AG04449 (cell line): ENCODE measurements around the gene BCKDK.
"Not testable (repeated sequence)": the region's sequence is repeated elsewhere in the genome, so short reads cannot be mapped to it uniquely, and the experiment has no call there.

Experiments
- CTCF ChIA-PET: fragments of 350-600 bp; formaldehyde crosslinking; extraction: SDS; loops from one replicate; lab custom pipeline; 2021; ENCODE audit warnings: antibody characterized with exemption; lab: Yijun Ruan, JAX
- POLR2A ChIA-PET: fragments of 400-600, 350-600 bp; formaldehyde crosslinking; extraction: SDS; loops from one replicate; lab custom pipeline; 2020; ENCODE audit warnings: antibody characterized with exemption, inconsistent platforms; lab: Yijun Ruan, JAX
- DNase-seq: peaks from one replicate; pipeline ENCODE4 v3.0.0-alpha.2; 2010; ENCODE audit warnings: low read depth, low spot score
- H3K4me3 ChIP-seq: 2 replicates; pipeline ENCODE4 v1.5.1; 2011; ENCODE audit warnings: low read depth, mild to moderate bottlenecking, control low read depth, low read length
- CTCF ChIP-seq: IDR thresholded peaks from one replicate; pipeline ENCODE4 v1.5.1; 2011; ENCODE audit warnings: mild to moderate bottlenecking, moderate library complexity, low read length, control low read depth, inconsistent platforms; ENCODE audit not compliant: insufficient read depth; ENCODE audit errors: missing control alignments

Gene BCKDK

GRCh38 chr16:31148896-31149295, 40.7 kb downstream of the BCKDK start:
- ChIA-PET POLR2A (no interaction called here), CTCF (interaction anchor here (1.1 kb wide), 1 partner anchor 195 kb away, joined by 5 read pairs; no protein-coding TSS in a partner anchor)
- no peak for DNase-seq
- H3K4me3 ChIP-seq: no peak overlapping the region
- no peak for TF ChIP-seq CTCF

- ChIA-PET POLR2A (no interaction called here), CTCF (interaction anchor here (1.1 kb wide), 1 partner anchor 195 kb away, joined by 5 read pairs; no protein-coding TSS in a partner anchor)
- no peak overlapping the region for H3K4me3 ChIP-seq
- no peak for TF ChIP-seq CTCF
- DNase-seq: no peak
These were observed 41.1 kb downstream of the BCKDK start for GRCh38 chr16:31149332-31149731.

GRCh38 chr16:31149894-31150890, 42.0 kb downstream of the BCKDK start, which contains the start of gene PRSS36:
PRSS36 (minus strand) TSS chr16:31150066; CDS start chr16:31150035, 31 bp downstream.
- no peak for DNase-seq
- no peak for TF ChIP-seq CTCF
- ChIA-PET POLR2A (no interaction called here), CTCF (interaction anchor here (1.1 kb wide), 1 partner anchor 196 kb away, joined by 5 read pairs; no protein-coding TSS in a partner anchor)
- H3K4me3 ChIP-seq: no peak within 1 kb of the TSS

- POLR2A ChIA-PET, H3K4me3 ChIP-seq, DNase-seq: not testable (repeated sequence)
- CTCF ChIA-PET: interaction anchor here (1.2 to 4.9 kb wide), 2 partner anchors 8 to 10 kb away, joined by 3 to 40 read pairs; no protein-coding TSS in a partner anchor
These were observed 42.8 kb downstream of the BCKDK start for GRCh38 chr16:31150976-31151375.

- CTCF ChIA-PET: interaction anchor here (0.6 to 6.9 kb wide), 7 partner anchors 10 to 286 kb away, joined by 3 to 101 read pairs (median 18); partner anchors contain the start of genes FUS and HSD3B7
These were observed 49.0 kb downstream of the BCKDK start for GRCh38 chr16:31157136-31157535.

More at GRCh38 chr16:31157136-31157535, 49.0 kb downstream of the BCKDK start:
- POLR2A ChIA-PET: interaction anchor here (1.6 kb wide), 1 partner anchor 23 kb away, joined by 5 read pairs; the partner anchor contains the start of gene FUS
- TF ChIP-seq CTCF: no peak
- no peak for DNase-seq
- H3K4me3 ChIP-seq: no peak overlapping the region
